NCI-H446 treated with DMSO at 0.1 percent for 48 hours (cell line): Measurements from ENCODE around the gene SLAMF7.

Source experiments
- DNase-seq: peaks from one replicate; lab custom pipeline; 2025; lab: John Stamatoyannopoulos, UW

Gene SLAMF7

DNA sequence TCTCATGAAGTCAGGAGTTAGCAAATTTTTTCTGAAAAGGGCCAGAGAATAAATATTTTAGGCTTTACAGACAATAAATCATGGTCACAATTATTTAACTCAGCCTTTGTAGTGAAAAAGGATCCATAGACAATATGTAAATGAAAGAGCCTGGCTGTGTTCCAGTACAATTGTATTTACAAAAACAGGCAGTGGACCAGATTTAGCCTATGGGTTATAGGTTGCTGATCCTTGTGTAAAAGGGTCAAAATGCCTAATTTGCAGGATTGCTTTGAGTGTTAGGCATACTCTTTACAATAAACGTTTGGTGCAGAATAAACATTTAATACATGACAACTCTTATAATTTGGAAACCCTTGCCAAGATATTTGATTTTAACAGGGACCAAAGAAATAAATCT, 6.5 kb downstream of the SLAMF7 start:
- DNase-seq: no peak

DNA sequence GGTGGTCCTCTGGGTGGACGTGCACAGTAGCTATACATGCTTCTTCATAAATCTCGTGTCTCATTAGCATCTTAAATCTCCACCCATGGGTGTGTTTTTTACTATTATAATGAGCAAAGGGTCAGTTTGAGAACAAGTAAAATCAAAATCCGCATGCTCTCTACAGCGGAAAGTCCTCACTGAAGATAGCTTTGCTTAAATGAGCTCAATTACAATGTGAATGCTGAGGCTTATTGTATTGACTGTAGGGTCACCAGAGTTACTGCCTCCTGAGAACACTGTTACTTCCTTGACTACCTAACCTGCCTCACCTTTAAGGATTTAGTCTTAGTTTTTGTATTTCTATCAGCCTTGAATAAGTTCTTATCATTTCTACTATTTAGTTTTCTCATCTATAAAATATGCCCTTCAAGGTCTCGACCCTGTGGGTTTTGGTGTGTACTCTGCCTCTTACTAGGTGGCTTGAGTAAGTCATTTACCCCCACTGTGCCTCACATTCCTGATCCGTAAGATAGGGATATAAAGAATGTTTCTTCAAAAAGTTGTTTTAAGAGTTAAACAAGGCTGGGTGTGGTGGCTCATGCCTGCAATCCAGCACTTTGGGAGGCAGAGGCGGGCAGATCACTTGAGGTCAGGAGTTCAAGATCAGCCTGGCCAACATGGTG, 7.9 kb downstream of the SLAMF7 start:
- no peak for DNase-seq

DNA sequence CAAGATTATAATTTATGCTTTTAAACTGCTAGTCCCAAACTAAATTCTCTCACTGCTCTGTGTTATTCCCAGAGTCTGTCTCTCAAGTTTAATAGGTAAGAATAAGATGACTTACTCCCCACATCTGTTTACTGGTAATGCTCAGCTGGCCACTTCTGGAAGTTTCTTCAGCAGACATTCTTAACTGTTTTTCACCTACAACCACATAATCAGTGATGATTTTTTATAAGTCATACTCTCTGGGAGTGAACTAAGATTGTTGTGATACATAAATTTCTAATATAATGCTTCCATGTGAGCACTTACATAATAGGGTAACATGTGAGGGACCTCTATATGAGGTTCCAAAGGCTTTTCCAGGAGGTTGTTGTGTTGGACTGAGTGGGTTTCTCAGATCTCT, 8.7 kb downstream of the SLAMF7 start:
- no peak for DNase-seq

DNA sequence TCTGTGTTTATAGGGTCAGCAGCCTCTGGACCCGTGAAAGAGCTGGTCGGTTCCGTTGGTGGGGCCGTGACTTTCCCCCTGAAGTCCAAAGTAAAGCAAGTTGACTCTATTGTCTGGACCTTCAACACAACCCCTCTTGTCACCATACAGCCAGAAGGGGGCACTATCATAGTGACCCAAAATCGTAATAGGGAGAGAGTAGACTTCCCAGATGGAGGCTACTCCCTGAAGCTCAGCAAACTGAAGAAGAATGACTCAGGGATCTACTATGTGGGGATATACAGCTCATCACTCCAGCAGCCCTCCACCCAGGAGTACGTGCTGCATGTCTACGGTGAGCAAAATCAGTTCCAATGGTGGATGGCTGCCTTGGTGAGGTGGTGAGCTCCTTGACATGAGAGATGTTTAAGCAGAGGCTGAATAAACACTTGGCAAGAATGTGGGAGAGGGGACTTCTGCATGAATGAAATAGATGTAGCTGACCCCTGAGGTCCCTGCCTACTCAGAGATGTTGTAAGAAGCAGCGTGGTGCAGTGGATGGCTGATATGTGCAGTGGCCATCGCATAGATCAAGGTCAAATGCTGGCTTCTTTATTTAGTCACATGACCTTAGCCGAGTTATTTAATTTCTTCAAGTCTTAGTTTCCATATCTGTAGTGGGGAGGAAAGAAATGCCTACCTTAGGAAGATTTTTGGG, 9.3 kb downstream of the SLAMF7 start:
- DNase-seq: no peak

DNA sequence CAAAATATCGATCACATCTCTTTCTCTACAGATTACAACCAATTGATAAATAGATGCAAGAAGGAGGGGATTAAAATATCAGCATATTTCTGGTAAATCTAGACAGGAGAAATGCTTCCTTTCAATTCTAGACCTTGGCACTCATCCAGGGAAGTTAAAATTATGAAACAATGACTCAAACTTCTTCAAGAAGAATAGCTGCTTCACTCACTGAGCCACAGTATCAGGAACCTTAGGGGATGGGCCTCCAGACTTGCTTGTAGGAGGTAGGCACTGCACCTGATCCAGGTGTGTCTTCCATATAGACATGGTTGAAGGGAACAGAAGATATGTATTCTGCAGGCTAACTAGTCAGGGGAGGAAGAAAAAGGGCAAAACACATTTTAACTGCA, 9.8 kb downstream of the SLAMF7 start:
- no peak for DNase-seq

DNA sequence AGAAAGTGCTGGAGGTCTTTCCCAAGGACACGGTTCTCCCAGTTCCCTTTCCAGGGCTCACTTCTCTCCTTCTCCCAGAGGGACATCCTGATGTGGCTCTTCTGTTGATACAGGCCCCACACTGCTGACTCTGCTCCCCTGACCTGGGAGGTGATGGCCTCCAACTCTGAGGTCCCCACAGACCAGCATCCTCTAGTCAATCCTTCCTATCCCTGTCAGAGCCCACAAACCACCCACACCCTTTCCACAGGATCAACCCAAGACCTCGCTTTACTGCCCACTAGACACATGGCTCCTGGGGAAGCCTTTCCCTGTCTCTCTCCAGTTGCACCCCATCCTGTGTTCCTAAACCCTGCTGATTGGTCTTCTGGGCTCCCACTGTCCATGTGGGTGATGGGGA, 11.6 kb downstream of the SLAMF7 start:
- DNase-seq: no peak

DNA sequence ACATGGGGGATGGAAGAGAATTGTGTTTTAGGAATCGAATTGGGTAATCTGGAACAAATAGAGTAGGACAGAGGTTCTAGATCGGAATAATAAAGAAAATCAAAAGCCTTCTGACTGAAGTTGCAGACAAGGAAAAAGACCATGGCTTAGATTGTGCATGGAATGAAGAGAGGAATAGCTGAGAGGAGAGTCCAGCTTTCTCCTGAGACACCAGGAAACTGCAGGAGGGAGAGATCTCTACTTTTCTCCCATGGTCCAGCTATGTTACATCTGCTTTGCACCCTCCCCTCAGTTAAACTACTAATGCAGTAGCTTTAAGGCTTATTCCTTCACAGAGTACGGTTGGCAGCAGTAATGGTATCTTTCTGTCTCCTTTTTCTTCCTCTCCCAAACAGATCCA, 13.4 kb downstream of the SLAMF7 start:
- no peak for DNase-seq

DNA sequence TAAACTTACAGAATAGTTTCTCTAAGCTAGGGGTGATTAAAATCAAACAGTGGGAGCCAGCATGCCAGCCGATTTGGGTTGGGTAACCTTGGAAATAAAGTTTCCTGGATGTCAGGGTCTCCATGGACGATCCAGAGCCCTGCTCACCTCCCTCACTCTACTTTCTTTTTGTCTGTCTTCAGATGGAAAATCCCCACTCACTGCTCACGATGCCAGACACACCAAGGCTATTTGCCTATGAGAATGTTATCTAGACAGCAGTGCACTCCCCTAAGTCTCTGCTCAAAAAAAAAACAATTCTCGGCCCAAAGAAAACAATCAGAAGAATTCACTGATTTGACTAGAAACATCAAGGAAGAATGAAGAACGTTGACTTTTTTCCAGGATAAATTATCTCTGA, 13.9 kb downstream of the SLAMF7 start:
- no peak for DNase-seq

DNA sequence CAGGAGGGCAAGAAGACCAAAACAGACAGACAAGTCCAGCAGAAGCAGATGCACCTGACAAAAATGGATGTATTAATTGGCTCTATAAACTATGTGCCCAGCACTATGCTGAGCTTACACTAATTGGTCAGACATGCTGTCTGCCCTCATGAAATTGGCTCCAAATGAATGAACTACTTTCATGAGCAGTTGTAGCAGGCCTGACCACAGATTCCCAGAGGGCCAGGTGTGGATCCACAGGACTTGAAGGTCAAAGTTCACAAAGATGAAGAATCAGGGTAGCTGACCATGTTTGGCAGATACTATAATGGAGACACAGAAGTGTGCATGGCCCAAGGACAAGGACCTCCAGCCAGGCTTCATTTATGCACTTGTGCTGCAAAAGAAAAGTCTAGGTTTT, 14.5 kb downstream of the SLAMF7 start:
- DNase-seq: no peak

DNA sequence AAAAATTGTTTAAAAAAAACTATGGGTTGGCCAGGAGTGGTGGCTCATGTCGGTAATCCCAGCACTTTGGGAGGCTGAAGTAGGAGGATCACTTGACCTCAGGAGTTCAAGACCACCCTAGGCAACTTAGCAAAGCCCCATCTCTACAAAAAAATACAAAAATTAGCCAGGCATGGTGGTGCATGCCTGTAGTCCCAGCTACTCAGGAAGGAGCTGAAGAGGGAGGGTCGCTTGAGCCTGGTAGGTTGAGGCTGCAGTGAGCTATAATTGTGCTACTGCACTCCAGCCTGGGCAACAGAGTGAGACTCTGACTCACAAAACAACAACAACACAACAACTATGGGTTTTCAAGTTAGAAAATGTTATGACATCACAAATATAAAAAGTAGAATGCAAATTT, 16.4 kb downstream of the SLAMF7 start:
- no peak for DNase-seq

DNA sequence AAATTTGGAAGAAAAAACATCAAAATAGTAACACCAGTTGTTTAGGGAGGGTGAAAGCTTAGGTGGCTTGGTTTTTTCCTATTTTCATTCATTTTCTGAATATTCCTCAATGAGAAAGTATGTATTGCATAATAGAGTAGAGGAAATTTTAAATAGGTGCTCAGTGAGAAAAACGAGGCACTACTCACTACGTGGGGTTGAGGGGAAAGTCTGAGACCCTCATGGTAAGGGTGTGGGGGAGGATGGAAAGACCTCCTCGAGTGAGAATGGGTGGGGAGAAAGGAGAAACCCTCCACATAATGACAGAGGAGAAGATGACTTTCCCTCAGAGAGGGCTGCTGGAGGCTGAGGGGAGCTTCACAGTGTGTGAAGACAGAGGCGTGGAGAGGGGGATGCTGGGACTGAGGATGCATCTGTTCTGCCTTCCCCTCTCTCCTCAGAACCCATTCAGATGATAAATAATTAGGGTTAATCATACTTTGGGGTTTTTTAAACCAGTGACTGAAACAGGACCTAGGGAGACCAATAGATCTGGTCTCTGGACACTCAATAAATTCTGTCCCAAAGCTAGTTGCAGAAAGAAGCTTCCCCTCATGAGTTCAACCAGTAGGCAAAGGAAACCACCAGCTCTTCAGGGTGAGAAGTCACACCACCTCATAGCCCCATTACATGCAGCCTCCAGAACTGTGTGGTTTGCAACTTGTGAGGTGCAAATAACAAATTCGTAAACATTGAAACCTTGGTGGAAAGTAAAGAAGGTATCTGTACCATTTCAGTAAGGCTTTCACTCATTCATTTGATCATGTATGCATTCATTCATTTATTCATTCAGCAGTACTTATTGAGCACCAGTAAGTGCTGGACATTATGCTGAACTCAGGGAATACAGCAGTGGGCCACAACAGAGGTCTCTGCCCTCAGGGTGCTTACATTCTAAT, 17.1 kb downstream of the SLAMF7 start:
- DNase-seq: no peak

DNA sequence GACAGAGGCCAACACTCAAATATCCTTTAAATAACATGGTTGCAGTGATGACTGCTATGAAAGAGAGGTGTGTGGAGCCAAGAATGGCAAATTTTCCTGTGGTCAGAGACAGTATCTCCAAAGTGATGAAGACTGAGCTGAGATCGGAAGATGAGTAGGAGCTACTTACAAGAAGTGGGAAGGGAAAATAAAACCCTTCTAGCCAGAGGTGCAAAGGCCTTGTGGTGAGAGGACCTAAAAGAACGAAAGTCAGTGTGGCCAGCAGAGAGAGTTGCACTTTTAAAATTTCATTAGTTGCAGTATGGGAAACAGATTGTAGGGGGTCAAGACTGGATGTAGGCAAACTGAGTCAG, 17.8 kb downstream of the SLAMF7 start:
- no peak for DNase-seq

DNA sequence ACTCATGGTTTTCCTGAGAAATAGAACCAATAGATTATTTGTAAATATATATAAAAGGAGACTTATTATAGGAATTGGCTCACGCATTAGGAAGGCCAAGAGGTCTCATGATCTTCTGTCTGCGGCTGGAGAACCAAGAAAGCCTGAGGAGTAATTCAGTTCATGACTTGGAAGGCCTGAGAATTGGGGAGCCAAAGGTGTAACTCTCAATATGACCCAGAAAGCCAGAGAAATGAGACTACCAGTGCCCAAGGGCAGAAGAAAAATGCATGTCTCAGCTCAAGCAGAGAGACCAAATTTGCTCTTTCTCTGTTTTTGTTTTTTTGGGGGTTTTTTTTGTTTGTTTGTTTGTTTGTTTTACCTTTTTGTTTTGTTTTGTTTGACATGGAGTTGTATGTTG, 19.5 kb downstream of the SLAMF7 start:
- DNase-seq: no peak

DNA sequence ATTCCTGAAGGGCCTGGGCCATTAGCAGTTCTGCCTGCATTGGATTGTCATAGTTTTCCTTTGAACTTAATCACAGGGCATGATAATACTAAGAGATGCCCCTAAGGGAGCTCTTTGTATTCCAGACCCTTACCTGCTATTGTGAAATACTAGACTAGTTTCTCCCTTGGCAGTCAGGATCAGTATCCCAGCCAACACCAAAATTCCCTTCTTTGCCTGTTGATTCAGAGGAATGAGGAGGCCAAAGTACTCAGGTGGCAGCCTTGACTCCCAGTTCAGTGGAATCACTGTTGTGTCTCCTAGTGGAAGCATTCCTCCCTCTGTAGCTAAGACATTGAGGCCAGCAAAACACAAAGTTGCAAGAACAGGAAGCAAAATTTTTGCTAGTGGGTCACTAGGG, 20.7 kb downstream of the SLAMF7 start:
- DNase-seq: no peak

DNA sequence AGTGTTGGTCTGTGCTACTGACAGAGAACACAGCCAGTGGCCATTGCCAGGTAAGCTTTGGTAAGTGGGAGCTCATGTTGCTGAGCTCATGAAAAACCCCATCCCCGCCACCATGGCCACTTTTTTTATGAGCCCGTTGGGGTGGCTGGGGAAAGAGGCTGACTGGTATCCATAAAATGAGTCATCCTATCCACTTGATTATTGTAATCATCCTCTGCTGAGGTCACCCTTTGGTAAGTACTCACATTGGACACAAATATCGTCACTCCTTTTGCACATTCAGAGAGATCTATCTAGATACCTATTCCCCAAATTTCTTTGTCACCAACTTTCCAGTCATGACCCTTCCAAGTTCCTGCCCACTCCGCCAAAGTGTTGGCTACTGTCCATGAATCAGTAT, 22.0 kb downstream of the SLAMF7 start:
- no peak for DNase-seq

DNA sequence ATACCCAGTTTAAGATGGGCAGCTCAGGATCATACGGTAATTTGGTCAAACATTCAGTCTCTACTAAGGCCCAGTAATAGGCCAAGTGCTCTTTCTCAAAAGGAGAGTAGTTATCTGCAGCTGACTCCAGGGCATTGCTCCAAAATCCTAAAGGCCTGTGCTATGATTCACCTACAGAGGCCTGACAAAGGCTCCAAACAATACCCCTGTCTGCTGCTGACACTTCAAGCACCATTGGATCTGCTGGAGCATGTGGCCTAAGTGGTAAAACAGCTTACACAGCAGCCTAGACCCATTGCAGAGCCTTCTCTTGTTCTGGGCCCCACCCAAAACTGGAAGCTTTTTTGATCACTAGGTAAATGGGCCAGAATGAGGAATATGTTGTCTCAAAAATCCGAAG, 22.8 kb downstream of the SLAMF7 start:
- no peak for DNase-seq

DNA sequence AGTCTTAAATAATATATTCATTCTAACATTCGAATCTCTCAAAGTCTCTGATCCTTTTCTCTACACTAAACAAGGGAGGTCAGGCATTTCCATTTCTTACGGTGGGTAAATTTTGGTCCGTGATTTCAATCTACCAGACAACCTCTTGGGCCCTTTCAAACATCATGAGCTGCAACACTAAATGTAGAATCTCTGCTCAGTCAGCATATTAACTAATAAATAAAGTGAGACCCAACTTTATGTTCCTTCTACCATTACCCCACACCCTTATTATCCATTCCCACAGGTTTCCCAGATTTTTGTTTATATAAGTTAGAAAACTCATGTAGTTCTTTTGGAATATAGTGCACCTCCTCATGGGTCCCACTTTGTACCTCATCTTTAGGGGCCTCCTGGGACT, 24.9 kb downstream of the SLAMF7 start:
- DNase-seq: no peak

DNA sequence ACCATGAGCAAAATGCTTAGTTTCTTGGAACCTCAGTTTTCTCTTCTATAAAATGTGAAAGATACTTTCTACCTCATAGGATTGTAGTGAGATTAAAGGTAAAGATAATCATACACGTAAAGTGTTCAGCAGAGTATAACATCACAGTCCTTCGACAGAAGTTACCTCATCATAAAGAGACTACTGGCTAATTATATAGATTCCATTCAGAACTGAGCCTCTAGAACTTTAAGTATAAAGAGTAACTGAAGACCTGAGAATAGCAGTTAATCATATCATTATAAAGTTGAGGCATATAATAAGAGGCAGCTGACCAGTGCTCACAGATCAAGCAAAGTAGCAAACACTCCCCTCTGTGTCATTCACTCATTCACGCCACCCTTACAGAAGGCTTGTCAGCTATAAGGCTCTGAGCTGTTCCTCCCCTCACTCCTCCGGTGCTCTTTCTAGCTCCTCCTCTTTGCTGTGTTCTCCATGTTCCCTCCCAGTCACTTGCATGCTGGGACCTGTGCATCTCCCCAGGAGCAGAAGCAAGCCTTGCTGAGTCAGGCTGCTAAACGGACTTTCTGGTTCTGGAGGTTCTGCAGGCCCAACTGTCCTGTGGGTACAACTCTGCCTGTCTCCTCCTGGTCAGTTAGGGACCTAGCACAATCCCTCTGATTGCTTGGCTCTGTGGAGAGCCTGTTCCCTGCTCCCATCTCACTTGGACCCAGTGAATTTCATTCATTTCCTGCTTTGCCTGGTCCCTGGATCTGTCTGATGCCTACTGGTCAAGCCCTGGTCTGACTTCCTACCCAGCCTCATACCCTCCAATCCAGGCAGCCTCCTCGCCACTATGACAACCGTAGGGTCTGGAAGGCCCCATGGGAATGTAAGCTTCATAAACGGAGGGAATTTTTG, 28.6 kb downstream of the SLAMF7 start:
- DNase-seq: no peak

DNA sequence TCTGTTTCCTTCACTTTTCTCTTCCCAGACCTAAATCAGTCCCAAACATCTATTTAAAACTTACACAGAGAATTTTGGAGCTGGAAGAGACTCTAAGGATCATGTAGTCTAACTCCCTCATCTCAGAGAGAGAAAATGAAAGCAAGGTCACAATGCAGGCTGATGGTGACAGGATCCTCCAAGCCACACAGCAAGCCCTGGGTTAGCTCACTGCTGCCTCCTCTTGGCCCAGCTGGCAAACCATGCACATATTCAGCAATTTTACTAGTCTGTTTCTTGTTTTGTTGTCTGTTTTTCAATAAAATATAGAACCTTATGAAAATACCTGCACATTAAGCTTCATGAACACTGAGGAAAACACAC, 29.2 kb downstream of the SLAMF7 start:
- DNase-seq: no peak

DNA sequence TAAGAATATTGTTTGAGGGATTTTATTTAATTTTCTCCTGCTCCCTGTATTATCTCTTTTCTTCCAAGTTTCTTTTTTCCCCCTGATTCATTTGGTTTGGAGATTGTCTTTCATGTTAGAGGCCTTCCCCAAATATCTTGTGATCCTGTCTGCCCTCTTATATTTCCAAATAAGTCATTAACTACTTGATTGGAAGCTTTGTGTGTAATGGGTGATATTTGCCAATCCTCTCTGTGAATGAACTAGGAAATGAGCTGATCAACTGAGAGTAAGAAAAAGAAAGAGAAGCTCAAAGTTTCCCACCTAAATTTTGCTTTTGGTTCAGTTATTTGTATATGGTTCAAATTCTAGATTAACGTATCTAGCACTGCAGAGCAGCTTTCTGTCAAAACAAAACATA, 33.3 kb downstream of the SLAMF7 start:
- no peak for DNase-seq

DNA sequence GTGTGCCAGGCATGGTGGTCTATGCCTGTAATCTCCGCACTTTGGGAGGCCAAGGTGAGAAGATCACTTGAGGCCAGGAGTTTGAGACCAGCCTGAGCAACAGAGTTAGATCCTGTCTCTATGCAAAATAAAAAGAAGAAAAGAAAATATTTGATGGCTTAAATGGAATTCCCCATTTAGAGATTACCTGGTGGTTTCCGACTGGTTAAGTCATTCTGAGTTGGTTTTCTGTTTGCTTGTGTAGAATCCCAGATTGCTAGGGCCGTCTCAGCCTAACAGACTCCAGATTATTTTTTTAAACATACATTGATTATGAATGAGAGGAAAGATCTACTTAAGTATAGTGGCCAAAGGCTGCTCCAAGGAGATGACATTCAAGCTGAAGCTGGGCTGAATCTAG, 34.0 kb downstream of the SLAMF7 start:
- no peak for DNase-seq
